ENCODE data around the gene TNK1.

GRCh38 chr17:7352503-7352889, 28.4 kb upstream of the TNK1 start:
- TF ChIP-seq CTCF (IDR thresholded peaks at IDR 0.05 in 8 of 11, conservative IDR thresholded peaks at IDR 0.05 in 3 of 11) (peak in 3 of 11 experiments; percentile 22 to 40 (median 25)), POLR2A (IDR thresholded peaks at IDR 0.05) (no peak), POLR2AphosphoS5 (IDR thresholded peaks at IDR 0.05) (no peak)
